Measurements from ENCODE around the gene FAM174B.

Gene FAM174B

DNA sequence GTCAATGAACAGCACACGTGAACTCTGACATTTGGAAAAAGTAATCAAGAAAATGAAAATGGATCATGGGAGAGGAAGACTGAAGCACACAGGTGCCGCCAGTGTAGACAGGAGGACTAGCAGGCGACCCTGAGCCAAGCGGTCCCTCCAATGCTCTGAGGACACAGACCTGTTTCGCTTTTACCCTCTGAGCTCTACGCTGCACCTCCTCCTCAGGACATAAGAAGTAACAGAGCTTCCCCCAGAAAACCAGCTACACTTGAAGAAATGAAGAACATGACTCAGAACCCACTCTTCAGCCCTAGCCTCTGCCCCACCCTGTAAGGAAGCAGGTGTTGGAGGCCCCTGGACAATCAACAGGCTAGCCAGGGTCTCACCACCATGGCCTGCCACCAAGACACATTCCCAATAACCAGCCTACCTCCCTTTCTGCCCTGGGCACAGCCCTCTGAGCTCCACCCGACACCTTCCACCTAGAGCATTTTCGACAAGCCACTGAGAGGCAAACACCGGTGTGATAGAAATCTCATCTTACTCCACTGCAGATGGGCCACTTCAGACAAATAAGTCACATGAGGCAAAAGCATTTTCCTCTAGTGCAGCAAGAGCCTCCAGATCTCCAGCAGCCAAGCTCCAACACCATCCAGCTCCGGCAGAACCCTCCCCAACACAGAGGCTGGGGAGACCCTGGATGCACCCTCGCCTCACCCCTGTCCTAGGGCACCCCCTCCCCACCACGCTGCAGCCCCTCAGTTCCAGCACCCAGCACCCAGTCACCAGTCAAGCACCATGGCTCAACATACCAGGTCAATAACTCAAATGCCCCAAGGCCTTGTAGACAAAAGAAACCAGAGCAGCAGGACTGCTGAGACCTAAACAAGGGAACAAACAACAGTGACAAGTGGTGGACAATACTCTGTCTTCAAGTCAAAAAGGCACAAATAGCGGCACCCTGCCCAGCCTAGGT lies 11.4 kb downstream of the FAM174B start:
- peak; percentile 42 for DNase-seq (ENCODE audit: extremely low read depth, insufficient read length)
- Histone ChIP-seq H3K27me3 (replicated peaks; ENCODE audit: control insufficient read depth, insufficient read depth, low read length) (no peaks in the 10 kb centered on the region), H3K36me3 (ENCODE audit: control insufficient read depth, insufficient read depth, low read length) (0 out of 2 replicates have a peak, but pooled peaks cover 1% of the 10 kb centered on the region), H3K4me3 (replicated peaks; ENCODE audit: low read depth, low read length) (peak overlapping the region; percentile 33)
- no peak for TF ChIP-seq CTCF (IDR thresholded peaks at IDR 0.05; ENCODE audit: insufficient read depth, low read length, poor library complexity, severe bottlenecking)

GRCh38 chr15:92638709-92639365 lies 16.7 kb downstream of the FAM174B start:
- DNase-seq (ENCODE audit: extremely low read depth, insufficient read length) = peak; percentile 52
- TF ChIP-seq CTCF (IDR thresholded peaks at IDR 0.05; ENCODE audit: insufficient read depth, low read length, poor library complexity, severe bottlenecking) = peak; percentile 10
- Histone ChIP-seq H3K4me3 (replicated peaks; ENCODE audit: low read depth, low read length) (no peak overlapping the region), H3K27me3 (replicated peaks; ENCODE audit: control insufficient read depth, insufficient read depth, low read length) (no peaks in the 10 kb centered on the region), H3K36me3 (ENCODE audit: control insufficient read depth, insufficient read depth, low read length) (no peaks in the 10 kb centered on the region; the same call in none of the 2 replicates)

- Histone ChIP-seq H3K36me3 (ENCODE audit: control insufficient read depth, insufficient read depth, low read length) (no peaks in the 10 kb centered on the region; the same call in none of the 2 replicates), H3K27me3 (replicated peaks; ENCODE audit: control insufficient read depth, insufficient read depth, low read length) (no peaks in the 10 kb centered on the region), H3K4me3 (replicated peaks; ENCODE audit: low read depth, low read length) (peak overlapping the region; percentile 17; the same call in 1 of the 2 replicates)
- no peak for DNase-seq (ENCODE audit: extremely low read depth, insufficient read length)
- no peak for TF ChIP-seq CTCF (IDR thresholded peaks at IDR 0.05; ENCODE audit: insufficient read depth, low read length, poor library complexity, severe bottlenecking)
Measured at GRCh38 chr15:92638291-92638708, 17.3 kb downstream of the FAM174B start.

DNA sequence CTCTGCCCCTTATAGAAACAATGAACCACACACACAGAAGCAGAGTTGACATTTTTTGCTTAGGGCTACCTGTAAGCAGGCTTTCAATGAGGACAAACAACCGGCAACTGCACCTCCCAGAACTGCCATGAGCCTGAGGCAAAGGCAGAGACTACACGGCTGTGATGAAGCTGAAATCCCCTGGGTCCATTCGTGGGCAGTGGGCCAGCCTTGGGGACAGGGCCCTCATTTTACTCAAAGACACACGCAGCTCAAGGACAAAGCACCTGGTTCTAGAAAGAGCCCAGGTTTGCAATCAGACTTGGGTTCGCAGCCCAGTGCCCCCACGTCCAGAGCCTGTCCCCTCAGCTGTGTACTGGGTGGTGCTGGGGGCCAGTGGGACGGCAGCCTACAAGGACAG lies 17.9 kb downstream of the FAM174B start:
- H3K4me3 ChIP-seq (replicated peaks; ENCODE audit: low read depth, low read length) = no peak overlapping the region; the same call in 1 of the 2 replicates
- TF ChIP-seq CTCF (IDR thresholded peaks at IDR 0.05; ENCODE audit: insufficient read depth, low read length, poor library complexity, severe bottlenecking) = no peak
- no peak for DNase-seq (ENCODE audit: extremely low read depth, insufficient read length)
- no peaks in the 10 kb centered on the region for H3K27me3 ChIP-seq (replicated peaks; ENCODE audit: control insufficient read depth, insufficient read depth, low read length)
- no peaks in the 10 kb centered on the region; the same call in none of the 2 replicates for H3K36me3 ChIP-seq (ENCODE audit: control insufficient read depth, insufficient read depth, low read length)

GRCh38 chr15:92636908-92637481 lies 18.6 kb downstream of the FAM174B start:
- H3K27me3 ChIP-seq (replicated peaks; ENCODE audit: control insufficient read depth, insufficient read depth, low read length) = no peaks in the 10 kb centered on the region
- no peaks in the 10 kb centered on the region; the same call in none of the 2 replicates for H3K36me3 ChIP-seq (ENCODE audit: control insufficient read depth, insufficient read depth, low read length)
- peak; percentile 57 for DNase-seq (ENCODE audit: extremely low read depth, insufficient read length)
- no peak for TF ChIP-seq CTCF (IDR thresholded peaks at IDR 0.05; ENCODE audit: insufficient read depth, low read length, poor library complexity, severe bottlenecking)
- peak overlapping the region; percentile 1 for H3K4me3 ChIP-seq (replicated peaks; ENCODE audit: low read depth, low read length)
